ENCODE results near the gene CEMIP2. TPM values are rescaled to one million over a fixed set of nuclear protein-coding genes. Genes with fewer than 3 reads are reported as not detected.
A peak's percentile ranks its signal among the peaks of the same experiment; 100 is the strongest.

The CEMIP2 gene
- total and polyA plus RNA-seq, 2 of the 13 experiments (the other 11 are each of a cell fraction or from before 2014, with no cell fraction given): 94.3 to 128 TPM

GRCh38 chr9:71767163-71767775, 1.0 kb downstream of the CEMIP2 start:
- ChIA-PET POLR2A (interaction anchor here (0.7 to 4.9 kb wide), 19 partner anchors 9 to 1347 kb away, joined by 3 to 31 read pairs (median 4); partner anchors contain the start of genes ABHD17B and C9orf85), CTCF (ENCODE audit: low intra/inter-chr PET ratio, low total read pairs) (no interaction called here)
- Histone ChIP-seq H3K9me3 (ENCODE audit: low read length) (no peaks in the 10 kb centered on the region), H3K27me3 (ENCODE audit: control insufficient read depth in 1 of 2, insufficient read depth in 2 of 2, low read length in 2 of 2) (peaks cover 0 to 12% of the 10 kb centered on the region in 2 experiments; a peak in 1 of 5 replicates), H3K4me1 (ENCODE audit: insufficient read depth, low read length) (peaks cover 44% of the 10 kb centered on the region), H3K27ac (ENCODE audit: extremely low read length, insufficient read depth, low read length) (peak overlapping the region; percentile 92), H3K79me2 (ENCODE audit: insufficient read depth, low read length) (peaks cover 61% of the 10 kb centered on the region), H2AFZ (ENCODE audit: low read length) (no peak overlapping the region), H3K4me2 (ENCODE audit: low read depth, low read length) (peak overlapping the region; percentile 84), H3K36me3 (replicated peaks in 1 of 2; ENCODE audit: control insufficient read depth in 1 of 2, insufficient read depth in 2 of 2, low read length in 2 of 2) (no peaks in the 10 kb centered on the region), H3K4me3 (replicated peaks in 1 of 3; ENCODE audit: insufficient read depth in 1 of 3, low read depth in 2 of 3, low read length in 3 of 3) (peak overlapping the region; percentile 90 to 99 (median 98)), H3K9ac (ENCODE audit: insufficient read depth, low read depth, low read length) (peak overlapping the region; percentile 97), H4K20me1 (ENCODE audit: insufficient read depth, low read length) (0 out of 2 replicates have a peak, but pooled peaks cover 8% of the 10 kb centered on the region)
- FAIRE-seq: no peak
- intact Hi-C loops (cut with micrococcal nuclease; ENCODE audit: unreplicated experiment) (loop anchor here (2.0 kb wide), 2 partner anchors 24 to 88 kb away; no protein-coding TSS in a partner anchor), in situ Hi-C loops (cut with HindIII; ENCODE audit: extremely low pct_ligation_motif_present, low pct_unique_long_range_greater_than_20kb) (loop anchor here (5.0 kb wide), 2 partner anchors 40 to 155 kb away; no protein-coding TSS in a partner anchor)
- BruUV-seq (replicated peaks): TSS peak; percentile 74
- WGBS (ENCODE audit: low lambda C conversion rate): 2% methylated on average over 6 of the region's 7 CpGs
- ATAC-seq: no peak
- DNase-seq (ENCODE audit: low spot score): no peak
- TF ChIP-seq NRL (CRISPR knock-in tag; IDR thresholded peaks at IDR 0.05; ENCODE audit: borderline replicate concordance) (no peak), SAP130 (CRISPR knock-in tag; IDR thresholded peaks at IDR 0.05; ENCODE audit: low read depth) (peak; percentile 8), POGK (CRISPR knock-in tag; conservative IDR thresholded peaks at IDR 0.05) (0 out of 2 replicates have a peak, but pooled peaks have one; percentile 11), ZNF18 (CRISPR knock-in tag; IDR thresholded peaks at IDR 0.05; ENCODE audit: insufficient replicate concordance) (peak; percentile 1), ZNF503 (CRISPR knock-in tag; IDR thresholded peaks at IDR 0.05) (0 out of 2 replicates have a peak, but pooled peaks have one; percentile 24), MAX (IDR thresholded peaks at IDR 0.05) (0 out of 2 replicates have a peak, but pooled peaks have one; percentile 18), ZNF878 (CRISPR knock-in tag; IDR thresholded peaks at IDR 0.05) (0 out of 2 replicates have a peak, but pooled peaks have one; percentile 45), NR2F6 (IDR thresholded peaks at IDR 0.05) (0 out of 2 replicates have a peak, but pooled peaks have one; percentile 23), NR2F6 (CRISPR knock-in tag; IDR thresholded peaks at IDR 0.05) (no peak), HOXA5 (CRISPR knock-in tag; IDR thresholded peaks at IDR 0.05) (0 out of 2 replicates have a peak, but pooled peaks have one; percentile 37), KLF9 (CRISPR knock-in tag; IDR thresholded peaks at IDR 0.05; ENCODE audit: low read depth) (no peak), TERF1 (CRISPR knock-in tag; IDR thresholded peaks at IDR 0.05) (no peak), ZNF776 (CRISPR knock-in tag; IDR thresholded peaks at IDR 0.05) (no peak), HDAC1 (CRISPR knock-in tag; IDR thresholded peaks at IDR 0.05) (0 out of 2 replicates have a peak, but pooled peaks have one; percentile 25), GABPA (IDR thresholded peaks at IDR 0.05; ENCODE audit: low read depth, low read length) (no peak), GABPA (CRISPR knock-in tag; IDR thresholded peaks at IDR 0.05; ENCODE audit: low read depth) (no peak), HNRNPK (IDR thresholded peaks at IDR 0.05; ENCODE audit: low read depth, low read length, poor library complexity, severe bottlenecking) (no peak)
